GM18526 (cell line): Measurements from ENCODE around the gene SPECC1L.

Source experiments
- POLR2A ChIP-seq: IDR thresholded peaks from 3 replicates; pipeline ENCODE4 v1.6.1; 2011; ENCODE audit not compliant: insufficient read length; ENCODE audit errors: extremely low read depth

SPECC1L gene

DNA sequence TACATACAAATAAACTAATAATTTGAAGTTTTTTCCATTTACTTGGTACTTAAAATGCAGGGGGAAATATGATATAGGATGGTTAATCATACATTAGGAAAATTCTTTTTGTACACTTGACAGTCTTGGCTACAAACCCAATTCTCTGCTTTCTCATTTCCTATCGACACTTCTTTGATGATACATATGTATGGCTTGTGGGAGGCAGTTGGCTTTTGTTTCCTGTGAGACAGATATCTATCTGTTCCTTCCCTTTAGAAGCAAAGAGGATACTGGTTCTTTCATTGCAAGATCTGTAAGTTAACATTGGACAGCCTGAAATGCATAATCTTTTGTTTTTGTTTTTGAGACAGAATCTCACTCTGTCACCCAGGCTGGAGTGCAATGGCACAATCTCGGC, 108.9 kb downstream of the SPECC1L start:
- TF ChIP-seq POLR2A: no peak

GRCh38 chr22:24380220-24380904, 109.7 kb downstream of the SPECC1L start:
- no peak for TF ChIP-seq POLR2A

- TF ChIP-seq POLR2A: no peak
Observed at GRCh38 chr22:24380905-24381230, 110.2 kb downstream of the SPECC1L start.

GRCh38 chr22:24383061-24383460, 112.4 kb downstream of the SPECC1L start:
- no peak for TF ChIP-seq POLR2A

DNA sequence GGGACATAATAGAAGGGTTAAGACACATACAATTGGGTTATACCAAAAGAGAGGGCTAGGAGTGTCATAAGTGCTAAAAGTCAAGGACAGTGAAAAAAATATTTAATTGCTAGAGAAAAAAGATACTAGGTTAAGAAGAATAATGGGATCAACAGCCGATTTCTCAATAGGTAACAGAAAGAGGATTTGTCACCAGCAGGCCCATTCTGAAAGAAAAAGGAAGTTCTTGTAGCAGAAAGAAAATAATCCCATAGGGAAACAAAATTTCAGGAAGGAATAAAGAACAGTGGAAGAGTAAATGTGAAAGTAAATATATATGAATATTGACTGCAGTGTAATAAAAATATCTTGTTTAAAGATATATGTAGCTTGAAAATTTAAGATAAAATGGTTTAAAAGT, 113.5 kb downstream of the SPECC1L start:
- no peak for TF ChIP-seq POLR2A

- no peak for TF ChIP-seq POLR2A
Observed at GRCh38 chr22:24386937-24387471, 116.4 kb downstream of the SPECC1L start.

GRCh38 chr22:24389680-24390079, 119.0 kb downstream of the SPECC1L start:
- TF ChIP-seq POLR2A: no peak

- no peak for TF ChIP-seq POLR2A
Observed at GRCh38 chr22:24390156-24390555, 119.5 kb downstream of the SPECC1L start.

- TF ChIP-seq POLR2A: no peak
Observed at GRCh38 chr22:24390576-24390975, 119.9 kb downstream of the SPECC1L start.

DNA sequence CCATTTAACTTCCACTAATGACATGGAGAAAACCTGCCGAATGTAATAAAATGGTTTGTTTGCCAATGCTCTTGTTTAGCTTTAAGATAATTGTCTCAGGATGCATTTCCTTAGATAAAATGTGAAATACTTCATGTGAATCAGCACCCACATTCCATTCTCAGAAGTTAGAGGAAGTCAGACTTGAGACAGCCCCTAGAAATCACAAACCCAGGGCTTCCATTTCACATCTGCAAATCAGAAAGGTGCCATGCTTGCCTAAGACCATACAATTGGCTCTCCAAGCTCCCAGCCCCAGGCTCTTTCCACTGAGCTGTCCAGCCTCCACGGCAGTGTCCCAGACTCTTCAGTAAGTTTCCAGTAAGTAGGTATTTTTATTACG, 121.2 kb downstream of the SPECC1L start:
- no peak for TF ChIP-seq POLR2A

DNA sequence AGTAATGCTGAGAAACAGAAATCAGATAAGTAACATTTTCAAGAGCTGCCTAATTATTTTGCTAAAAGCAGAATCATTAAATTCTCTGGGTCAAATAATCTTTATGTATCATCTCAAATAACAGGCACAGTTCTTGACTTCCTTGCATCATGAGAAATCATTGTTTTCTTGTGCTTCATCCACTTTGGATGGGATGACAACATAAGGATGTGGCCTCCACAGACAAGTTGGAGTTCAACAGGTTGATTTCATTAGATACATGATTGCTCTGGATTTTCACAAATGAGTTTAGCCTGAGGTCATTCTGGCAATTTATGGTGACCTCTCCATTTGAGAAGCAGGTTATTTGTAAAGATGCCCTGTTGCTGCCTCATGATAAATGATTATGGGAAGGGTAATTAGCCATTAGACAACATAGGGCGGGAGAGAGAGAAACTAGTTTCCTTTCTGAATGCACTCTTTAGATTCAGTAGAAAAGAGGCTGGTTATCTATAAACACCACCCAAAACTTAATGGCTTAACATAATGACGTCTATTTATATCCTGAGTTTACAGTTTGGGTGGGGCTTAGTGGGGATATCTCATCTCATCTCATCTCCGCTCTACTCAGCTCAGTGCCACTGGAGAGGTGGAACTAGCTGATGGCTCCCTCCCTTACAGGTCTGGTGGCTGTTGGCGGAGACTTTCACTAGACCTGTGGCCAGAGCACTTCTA, 121.7 kb downstream of the SPECC1L start:
- TF ChIP-seq POLR2A: no peak

GRCh38 chr22:24393012-24393559, 122.5 kb downstream of the SPECC1L start:
- no peak for TF ChIP-seq POLR2A

DNA sequence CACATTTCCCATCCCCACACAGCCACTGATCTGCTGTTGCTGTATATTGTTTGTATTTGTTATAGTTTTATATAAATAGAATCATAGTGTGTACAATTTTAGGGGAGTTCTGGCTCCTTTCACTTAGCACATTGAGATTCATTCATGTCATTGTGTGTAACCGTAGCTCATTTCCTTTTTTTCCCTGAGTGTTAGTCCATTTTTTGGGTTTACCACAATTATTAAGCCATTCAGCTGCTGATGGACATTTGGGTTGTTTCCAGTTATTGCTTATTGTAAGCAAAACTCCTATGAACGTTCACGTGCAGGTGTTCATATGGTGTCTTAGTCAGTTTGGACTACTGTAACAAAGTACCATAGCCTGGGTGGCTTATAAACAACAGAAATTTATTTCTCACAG, 123.2 kb downstream of the SPECC1L start:
- no peak for TF ChIP-seq POLR2A

DNA sequence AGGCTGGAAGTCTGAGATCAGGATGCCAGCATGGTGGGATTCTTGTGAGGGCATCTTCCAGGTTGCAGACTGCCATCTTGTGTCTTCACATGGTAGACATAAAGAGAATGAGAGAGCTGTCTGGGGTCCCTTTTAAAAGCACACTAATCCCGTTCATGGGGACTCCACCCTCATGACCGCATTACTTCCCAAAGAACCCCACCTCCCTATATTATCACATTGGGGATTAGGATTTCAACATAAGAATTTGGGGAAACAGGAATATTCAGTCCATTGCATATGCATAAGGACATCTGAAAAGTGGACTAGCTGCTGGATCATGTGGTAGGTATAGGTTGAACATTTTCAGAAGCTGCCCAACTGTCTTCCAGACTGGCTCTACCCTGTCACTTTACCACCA, 123.6 kb downstream of the SPECC1L start:
- TF ChIP-seq POLR2A: no peak

DNA sequence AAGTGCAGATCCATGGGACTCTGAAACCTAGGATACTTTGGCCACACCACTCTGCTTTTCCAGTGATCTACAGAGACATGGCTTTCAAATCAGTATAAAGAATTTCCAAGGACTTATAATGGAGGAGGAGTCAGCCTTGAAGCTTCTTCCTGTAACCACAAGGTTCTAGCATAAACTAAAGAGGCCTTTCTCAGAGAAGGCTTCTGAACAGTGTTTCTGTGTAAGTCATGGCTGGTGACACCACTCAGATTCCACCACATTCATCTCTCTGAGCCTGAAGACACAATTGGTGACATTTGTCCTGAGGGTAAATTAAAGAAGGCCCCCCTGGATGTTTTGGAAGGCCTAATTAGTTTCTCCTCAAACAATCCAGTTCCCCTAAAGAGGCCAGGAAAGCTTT, 127.8 kb downstream of the SPECC1L start:
- no peak for TF ChIP-seq POLR2A

- no peak for TF ChIP-seq POLR2A
Observed at GRCh38 chr22:24400034-24400725, 129.5 kb downstream of the SPECC1L start.
